ENCODE results near the gene DNTT.

The DNTT gene

GRCh38 chr10:96387161-96387560 lies 82.9 kb downstream of the DNTT start:
- no peak for DNase-seq

GRCh38 chr10:96387601-96388000 lies 83.4 kb downstream of the DNTT start:
- DNase-seq = no peak
